HG03064 (cell line): ENCODE measurements around the gene SEC24A.
"Not testable (repeated sequence)": the region's sequence is repeated elsewhere in the genome, so short reads cannot be mapped to it uniquely, and the experiment has no call there.

ENCODE experiments used
- ATAC-seq: cut with Tn5 transposase; IDR thresholded peaks from one replicate; pipeline ENCODE4 v1.9.1; 2021; ENCODE audit warnings: low read depth; ENCODE audit not compliant: unreplicated experiment

The SEC24A gene

DNA sequence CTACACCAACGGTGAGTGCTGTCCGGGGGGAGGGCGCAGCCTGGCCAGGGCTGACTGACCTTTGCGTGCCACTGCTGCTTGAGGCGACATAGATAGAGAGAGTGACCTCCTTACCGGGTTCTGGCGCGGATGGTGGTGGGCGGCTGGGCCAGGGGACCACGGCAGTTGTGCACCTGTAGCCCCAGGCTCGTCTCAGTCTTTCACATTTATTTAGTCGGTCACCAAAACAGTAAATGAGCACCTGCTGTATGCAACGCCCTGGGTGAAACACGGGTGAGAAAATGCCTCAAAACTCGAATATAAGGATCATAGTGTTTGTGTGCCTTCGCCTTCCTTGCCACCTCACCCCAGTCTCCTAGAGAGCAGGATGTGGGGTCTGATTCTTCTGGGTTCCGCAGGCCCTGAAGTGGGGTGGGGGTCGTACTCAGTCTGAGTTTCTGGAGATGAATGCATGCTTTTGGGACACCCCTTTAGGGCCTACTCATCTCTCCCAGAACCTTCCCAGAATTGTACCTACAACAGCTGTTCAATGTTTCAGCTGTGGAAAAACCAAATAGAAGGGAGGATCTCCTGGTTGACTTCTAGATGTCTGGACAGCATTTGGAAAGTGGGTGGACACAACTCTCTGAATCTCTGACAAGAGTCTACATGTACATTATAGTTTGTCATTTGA lies 714 bp downstream of the SEC24A start:
- ATAC-seq = peak; percentile 10

GRCh38 chr5:134650660-134651059 lies 2.1 kb downstream of the SEC24A start:
- ATAC-seq = not testable (repeated sequence)

GRCh38 chr5:134651531-134651930 lies 2.9 kb downstream of the SEC24A start:
- ATAC-seq = no peak

GRCh38 chr5:134656690-134657089 lies 8.1 kb downstream of the SEC24A start:
- ATAC-seq = no peak

DNA sequence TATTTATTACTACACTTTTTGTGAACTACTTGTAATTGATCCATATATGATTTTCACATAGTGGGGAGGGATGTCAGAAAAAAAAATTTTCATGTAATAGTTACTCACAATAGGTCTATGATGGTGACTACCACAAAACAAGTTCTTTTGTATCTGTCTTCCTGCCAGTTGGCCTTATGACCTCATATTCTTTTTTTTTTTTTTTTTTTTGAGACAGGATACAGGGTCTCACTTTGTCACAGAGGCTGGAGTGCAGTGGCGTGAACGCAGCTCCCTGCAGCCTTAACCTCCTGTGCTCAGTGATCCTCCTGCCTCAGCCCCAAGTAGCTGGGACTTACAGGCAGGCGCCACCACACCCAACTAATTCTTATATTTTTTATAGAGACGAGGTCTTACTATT lies 10.9 kb downstream of the SEC24A start:
- no peak for ATAC-seq

GRCh38 chr5:134659922-134660321 lies 11.3 kb downstream of the SEC24A start:
- ATAC-seq = no peak

GRCh38 chr5:134662971-134663370 lies 14.4 kb downstream of the SEC24A start:
- ATAC-seq = no peak

DNA sequence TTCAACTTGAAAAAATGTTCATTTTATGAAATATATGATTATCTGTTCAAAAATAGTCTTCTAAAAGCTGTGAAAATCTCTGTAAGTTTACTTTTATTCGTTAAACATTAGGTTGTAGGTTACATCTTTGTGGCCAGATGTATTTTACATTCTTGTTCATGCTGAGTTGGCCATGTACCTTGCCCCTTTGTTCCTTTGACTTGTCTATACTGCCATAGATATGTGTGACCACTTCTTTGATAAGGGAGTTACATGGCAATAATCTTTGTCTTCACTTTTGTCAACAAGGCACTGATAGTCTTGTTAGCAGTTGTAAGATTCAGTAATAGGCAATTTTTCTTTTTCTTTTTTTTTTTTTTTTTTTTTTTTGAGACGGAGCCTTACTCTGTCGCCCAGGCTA lies 15.9 kb downstream of the SEC24A start:
- ATAC-seq = no peak

- not testable (repeated sequence) for ATAC-seq
Observed at GRCh38 chr5:134673546-134673945, 25.0 kb downstream of the SEC24A start.

GRCh38 chr5:134677357-134677756 lies 28.8 kb downstream of the SEC24A start:
- ATAC-seq = not testable (repeated sequence)

GRCh38 chr5:134690144-134690543 lies 41.6 kb downstream of the SEC24A start:
- ATAC-seq = not testable (repeated sequence)

DNA sequence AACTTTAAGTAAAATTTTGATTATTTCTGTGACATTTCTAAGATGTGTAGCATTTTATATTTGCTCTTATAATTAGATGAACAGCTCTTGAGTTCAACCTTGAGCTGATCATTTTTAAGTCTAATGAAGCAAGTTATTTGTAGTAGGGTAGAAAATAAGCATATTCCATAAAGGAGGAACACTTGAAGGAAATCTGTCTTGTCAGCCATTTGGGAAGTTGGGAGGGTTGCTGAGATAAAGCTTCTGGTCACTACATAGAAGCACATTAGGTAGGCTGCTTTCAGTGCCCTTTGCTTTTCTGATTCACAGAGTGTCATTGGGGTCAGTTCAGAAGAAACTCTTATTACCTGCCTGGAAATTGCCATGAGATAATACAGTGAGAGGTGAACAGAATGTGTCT lies 44.1 kb downstream of the SEC24A start:
- no peak for ATAC-seq

- no peak for ATAC-seq
Observed at GRCh38 chr5:134708301-134708700, 59.7 kb downstream of the SEC24A start.

DNA sequence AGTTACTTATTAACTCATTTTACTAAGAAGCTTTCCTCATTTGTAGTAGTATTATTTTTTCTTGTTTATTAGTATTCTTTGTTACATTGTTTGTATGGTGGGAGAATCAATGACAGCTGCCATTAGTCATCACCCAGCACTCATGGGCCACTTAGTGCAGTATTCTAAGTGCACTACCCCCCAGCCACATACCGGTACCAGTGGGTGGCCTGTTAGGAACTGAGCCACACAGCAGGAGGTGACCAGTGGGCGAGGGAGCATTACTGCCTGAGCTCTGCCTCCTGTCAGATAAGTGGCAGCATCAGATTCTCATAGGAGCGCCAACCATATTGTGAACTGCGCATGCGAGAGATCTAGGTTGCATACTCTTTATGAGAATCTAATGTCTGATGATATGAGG lies 65.5 kb downstream of the SEC24A start:
- no peak for ATAC-seq

DNA sequence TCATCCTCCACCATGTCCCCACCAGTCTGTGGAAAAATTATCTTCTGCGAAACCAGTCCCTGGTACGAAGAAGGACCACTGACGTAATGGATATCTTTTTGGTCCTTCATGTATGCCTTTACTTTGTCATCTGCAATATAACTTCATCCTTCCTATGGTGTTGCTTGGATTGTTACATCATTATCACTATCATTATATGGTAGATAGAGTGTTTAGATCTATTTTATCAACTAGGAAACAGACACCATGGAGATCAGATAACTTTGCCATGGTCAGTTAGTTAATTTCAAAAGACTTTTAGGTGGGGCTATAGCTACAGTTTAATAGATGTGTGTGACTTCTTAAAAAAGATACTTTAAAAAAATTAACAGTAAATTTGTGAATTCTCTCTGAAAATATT lies 66.0 kb downstream of the SEC24A start:
- ATAC-seq = no peak

DNA sequence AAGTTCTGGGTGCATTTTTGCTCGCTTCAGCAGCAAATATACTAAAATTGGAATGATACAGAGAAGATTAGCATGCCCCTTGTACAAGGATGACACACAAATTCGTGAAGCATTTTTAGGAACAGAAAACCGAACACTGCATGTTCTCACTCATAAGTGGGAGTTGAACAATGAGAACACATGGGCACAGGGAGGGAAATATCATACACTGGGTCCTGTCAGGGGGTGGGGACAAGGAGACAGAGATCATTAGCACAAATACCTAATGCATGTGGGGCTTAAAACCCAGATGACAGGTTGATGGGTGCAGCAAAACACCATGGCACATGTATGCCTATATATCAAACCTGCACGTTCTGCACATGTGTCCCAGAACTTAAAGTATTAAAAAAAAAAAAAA lies 66.9 kb downstream of the SEC24A start:
- not testable (repeated sequence) for ATAC-seq

DNA sequence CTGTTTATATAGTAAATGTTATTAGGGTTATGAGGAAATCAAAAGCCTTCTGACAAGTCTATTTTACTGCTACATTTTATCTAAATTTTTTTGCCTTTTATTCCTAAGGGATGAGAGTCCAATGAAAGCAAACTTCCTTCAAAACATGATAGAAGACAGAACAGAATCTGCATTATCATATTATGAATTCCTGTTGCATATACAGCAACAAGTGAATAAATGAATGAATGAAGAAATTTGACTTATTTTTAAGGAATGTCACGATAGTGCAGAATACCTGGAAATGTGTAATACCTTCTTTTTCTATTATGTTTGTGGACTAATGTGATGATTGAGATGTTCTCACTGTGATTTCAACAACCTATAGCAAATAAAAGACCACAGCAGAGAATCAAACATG lies 76.3 kb downstream of the SEC24A start:
- no peak for ATAC-seq

DNA sequence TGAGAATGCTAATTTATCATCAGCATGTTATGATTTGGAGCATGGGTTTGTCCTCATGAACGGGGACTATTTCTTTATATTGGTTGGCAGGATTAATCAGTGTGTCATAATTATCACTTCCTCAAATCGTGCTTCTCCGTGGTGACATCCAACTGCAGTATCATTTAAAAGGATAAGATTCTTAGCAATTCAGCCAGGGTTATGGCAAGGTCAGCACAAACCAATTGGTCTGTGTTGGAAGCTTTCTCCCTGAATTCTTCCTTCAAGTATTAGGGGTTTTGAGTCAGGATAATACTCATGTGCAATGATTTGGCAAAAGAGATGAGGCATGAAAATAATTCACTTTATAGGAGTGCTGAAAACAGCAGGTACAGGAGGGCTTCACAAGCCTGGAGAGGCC lies 84.2 kb downstream of the SEC24A start:
- no peak for ATAC-seq

DNA sequence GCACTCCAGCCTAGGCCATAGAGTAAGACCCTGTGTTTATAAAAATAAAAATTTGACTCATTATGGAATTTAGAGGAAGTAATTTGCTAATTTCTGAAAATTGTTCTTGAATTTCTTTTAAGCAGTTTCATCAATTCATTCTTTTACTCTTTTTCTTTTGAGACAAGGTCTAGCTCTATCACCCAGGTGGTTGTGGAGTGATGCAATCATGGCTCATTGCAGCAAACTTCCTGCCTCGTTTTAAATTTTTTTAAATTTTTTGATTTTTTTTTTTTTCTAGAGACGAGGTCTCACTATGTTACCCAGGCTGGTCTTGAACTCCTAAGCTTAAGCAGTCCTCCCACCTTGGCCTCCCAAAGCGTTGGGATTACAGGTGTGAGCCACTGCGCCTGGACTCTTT lies 86.7 kb downstream of the SEC24A start:
- no peak for ATAC-seq

DNA sequence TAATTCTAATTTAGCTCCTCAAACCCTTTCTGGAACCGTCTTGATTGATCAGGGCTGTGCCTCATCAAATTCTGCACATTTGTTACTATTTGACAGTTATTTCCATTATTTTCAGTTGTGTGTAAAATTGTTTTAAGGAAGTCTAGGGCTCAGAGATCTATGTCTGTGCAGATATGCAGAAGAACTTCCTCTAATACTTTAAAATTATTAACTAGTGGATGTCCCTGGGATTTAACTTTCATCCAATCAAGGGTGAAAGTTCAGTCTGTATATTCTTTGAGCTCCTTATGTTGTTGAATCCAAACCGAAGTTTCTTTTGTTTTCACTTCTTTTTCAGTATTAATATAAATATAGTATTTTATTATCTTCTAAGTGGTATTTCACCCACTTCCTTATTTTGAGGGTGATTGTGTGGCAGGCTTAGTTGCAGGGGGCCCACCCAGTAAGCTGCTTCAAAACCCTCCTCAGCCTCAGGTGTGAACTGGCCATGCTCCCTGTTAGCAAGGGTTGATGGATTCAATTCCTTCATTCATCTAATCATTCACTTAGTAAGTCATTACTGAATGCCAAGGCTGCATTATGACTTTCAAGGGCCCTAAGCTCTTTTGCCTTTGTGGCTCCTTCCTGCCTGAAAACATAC lies 87.7 kb downstream of the SEC24A start:
- no peak for ATAC-seq

- ATAC-seq = peak; percentile 92
Observed at GRCh38 chr5:134738133-134738962, 89.8 kb downstream of the SEC24A start, which contains the start of gene CAMLG. TSS of gene CAMLG (plus strand) at chr5:134738548. CDS start at chr5:134738621, 73 bp downstream.
